Neural progenitor cell (in vitro differentiated cells): ENCODE results near the gene SMARCA5.

Experiments used
- EZH2phosphoT487 ChIP-seq: fragments of 200-600 bp; sonication (generic); IDR thresholded peaks from 2 replicates; pipeline ENCODE4 v1.6.1; 2017; ENCODE audit warnings: antibody characterized with exemption
- TF ChIP-seq, protein P1 (sequence below): fragments of 200-600 bp; sonication (generic); IDR thresholded peaks from 2 replicates; pipeline ENCODE4 v1.5.1; 2017; ENCODE audit warnings: antibody characterized with exemption, mild to moderate bottlenecking

DNA sequence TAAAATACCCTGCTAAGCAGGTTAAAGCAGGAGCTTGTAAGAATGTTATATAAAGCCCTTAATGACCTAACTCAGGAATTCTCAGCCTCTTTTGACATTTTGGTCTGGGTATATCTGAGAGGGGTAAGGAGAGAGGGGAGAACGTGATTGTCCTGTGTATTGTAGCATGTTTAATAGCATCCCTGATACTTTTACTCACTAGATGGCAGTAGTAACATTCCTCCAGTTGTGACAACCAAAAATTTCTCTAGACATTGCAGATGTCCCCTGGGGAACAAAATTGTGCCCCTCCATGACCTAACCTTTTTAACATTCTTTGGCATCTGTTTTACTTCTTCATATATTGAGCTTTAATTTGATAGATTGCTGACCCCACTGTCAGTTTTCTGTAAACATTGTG is 17.9 kb downstream of the SMARCA5 start:
- TF ChIP-seq, protein P1, sequence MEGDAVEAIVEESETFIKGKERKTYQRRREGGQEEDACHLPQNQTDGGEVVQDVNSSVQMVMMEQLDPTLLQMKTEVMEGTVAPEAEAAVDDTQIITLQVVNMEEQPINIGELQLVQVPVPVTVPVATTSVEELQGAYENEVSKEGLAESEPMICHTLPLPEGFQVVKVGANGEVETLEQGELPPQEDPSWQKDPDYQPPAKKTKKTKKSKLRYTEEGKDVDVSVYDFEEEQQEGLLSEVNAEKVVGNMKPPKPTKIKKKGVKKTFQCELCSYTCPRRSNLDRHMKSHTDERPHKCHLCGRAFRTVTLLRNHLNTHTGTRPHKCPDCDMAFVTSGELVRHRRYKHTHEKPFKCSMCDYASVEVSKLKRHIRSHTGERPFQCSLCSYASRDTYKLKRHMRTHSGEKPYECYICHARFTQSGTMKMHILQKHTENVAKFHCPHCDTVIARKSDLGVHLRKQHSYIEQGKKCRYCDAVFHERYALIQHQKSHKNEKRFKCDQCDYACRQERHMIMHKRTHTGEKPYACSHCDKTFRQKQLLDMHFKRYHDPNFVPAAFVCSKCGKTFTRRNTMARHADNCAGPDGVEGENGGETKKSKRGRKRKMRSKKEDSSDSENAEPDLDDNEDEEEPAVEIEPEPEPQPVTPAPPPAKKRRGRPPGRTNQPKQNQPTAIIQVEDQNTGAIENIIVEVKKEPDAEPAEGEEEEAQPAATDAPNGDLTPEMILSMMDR: peak; percentile 43
- no peak for TF ChIP-seq EZH2phosphoT487
